AG20443 (cell line): ENCODE results near the gene DDN.

Experiments used
- DNase-seq: peaks from one replicate; pipeline ENCODE4 v3.0.0; 2012; ENCODE audit warnings: low spot score, mixed read lengths

The DDN gene

DNA sequence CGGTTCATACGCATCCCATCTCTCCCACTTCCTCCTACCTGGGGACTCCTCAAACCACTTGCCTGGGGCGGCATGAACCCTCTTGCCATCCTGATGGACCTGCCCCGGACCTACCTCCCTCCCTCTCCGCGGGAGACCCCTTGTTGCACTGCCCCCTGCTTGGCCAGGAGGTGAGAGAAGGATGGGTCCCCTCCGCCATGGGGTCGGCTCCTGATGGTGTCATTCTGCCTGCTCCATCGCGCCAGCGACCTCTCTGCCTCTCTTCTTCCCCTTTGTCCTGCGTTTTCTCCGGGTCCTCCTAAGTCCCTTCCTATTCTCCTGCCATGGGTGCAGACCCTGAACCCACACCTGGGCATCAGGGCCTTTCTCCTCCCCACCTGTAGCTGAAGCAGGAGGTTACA is 17.4 kb downstream of the DDN start:
- DNase-seq = no peak

DNA sequence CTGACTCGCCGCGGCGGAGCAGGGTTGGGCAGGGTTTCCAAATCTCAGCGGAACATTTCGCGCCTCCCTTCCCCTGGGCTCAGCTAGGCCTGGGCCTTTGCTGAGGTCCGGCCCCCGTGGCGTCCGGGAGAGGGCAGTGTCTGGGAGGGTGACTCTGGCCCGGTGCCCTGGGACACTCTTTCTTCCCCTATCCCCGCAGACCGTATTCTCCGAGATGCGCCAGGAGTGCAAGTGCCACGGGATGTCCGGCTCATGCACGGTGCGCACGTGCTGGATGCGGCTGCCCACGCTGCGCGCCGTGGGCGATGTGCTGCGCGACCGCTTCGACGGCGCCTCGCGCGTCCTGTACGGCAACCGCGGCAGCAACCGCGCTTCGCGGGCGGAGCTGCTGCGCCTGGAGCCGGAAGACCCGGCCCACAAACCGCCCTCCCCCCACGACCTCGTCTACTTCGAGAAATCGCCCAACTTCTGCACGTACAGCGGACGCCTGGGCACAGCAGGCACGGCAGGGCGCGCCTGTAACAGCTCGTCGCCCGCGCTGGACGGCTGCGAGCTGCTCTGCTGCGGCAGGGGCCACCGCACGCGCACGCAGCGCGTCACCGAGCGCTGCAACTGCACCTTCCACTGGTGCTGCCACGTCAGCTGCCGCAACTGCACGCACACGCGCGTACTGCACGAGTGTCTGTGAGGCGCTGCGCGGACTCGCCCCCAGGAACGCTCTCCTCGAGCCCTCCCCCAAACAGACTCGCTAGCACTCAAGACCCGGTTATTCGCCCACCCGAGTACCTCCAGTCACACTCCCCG is 18.0 kb downstream of the DDN start:
- no peak for DNase-seq

DNA sequence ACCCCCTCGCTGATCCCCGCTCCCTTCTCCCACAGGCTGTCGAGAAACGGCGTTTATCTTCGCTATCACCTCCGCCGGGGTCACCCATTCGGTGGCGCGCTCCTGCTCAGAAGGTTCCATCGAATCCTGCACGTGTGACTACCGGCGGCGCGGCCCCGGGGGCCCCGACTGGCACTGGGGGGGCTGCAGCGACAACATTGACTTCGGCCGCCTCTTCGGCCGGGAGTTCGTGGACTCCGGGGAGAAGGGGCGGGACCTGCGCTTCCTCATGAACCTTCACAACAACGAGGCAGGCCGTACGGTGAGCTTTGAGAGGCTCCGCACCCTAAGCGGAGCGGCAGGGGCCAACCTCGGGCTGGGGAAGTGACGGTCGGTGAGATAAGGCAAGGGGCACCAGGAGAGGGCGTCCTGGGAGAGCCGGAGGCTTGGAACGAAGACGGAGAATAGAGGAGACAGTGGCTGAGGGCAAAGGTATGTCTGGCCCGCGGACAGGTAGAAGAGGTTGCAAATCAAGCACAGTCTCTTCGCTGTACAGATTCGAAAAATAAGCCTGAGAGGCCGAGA is 18.7 kb downstream of the DDN start:
- no peak for DNase-seq

DNA sequence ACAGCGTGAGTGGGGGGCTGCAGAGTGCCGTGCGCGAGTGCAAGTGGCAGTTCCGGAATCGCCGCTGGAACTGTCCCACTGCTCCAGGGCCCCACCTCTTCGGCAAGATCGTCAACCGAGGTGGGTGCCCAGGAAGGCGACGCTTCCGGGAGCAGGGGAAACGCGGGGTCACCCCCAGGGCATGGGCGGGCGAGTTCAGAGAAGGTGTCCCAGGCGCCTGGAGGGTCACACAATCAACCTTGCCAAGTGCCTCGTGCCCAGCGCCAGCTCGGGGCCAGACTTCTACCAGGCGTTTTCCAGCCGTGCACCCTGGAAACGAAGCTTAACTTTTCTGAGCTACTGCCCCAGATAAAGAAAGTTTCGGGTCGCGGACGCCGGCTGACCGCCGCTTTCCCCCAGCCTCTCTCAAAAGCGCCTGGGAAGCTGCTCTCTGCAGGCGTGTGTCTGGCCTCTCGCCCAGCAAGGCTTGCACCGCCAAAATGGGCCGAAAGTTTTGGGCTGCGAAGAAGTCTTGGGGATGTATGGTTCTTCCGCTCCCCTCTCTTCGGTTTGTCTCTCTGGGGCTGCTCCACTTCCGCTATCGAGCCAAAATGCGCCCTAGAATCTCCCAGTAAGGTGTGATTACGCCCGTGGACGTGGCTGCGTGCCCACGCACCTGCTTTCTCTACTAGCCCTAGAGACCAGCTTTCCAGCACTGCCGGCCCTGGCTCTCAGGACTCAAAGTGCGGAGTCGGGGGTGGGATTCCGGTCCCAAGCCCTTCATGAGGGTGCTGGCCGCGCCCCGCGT is 19.4 kb downstream of the DDN start:
- DNase-seq = no peak

DNA sequence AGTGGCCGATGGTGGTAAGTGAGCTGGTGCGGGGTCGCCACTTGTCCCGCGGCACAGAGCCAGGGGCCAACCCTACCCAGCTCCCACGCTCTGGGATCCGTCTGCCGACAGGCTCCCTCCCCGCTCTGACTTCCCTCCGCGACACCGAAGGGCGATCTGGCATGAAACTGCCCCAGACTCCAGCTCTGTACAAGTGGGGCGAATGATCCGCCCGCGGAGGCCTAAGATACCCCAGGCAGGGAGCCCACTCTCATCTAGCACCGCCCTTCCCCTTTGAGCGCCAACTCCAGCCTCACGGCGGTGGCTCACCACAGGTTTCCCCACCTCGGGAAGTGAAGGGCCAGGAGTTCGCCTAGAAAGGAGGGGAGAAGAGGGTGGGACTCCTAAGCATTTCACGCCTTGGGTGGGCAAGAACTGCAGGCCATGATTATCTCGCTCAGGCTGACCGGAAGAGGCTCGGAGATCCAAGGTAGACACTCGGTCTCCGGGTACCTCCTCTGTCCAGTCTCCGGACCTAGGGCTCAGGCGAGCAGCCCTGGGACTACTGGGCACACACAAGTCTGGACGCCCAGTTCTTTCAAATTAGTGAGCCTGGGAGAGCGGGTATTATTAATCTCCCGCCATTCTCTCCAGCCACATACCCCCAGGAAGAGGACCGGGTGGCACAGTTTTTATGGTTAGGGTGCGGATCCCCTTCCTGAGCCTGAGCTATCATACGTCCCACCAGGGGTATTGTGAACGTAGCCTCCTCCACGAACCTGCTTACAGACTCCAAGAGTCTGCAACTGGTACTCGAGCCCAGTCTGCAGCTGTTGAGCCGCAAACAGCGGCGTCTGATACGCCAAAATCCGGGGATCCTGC is 20.2 kb downstream of the DDN start:
- DNase-seq = no peak

DNA sequence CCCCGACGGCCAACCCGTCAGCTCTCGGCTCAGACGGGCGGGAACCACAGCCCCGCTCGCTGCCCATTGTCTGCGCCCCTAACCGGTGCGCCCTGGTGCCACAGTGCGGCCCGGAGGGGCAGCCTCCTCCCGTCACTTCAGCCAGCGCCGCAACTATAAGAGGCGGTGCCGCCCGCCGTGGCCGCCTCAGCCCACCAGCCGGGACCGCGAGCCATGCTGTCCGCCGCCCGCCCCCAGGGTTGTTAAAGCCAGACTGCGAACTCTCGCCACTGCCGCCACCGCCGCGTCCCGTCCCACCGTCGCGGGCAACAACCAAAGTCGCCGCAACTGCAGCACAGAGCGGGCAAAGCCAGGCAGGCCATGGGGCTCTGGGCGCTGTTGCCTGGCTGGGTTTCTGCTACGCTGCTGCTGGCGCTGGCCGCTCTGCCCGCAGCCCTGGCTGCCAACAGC is 20.9 kb downstream of the DDN start, which contains the start of gene WNT1:
WNT1 (plus strand) TSS at position 32 of the 450 bp plus-strand sequence; CDS start at position 361, 329 bp downstream.
- no peak for DNase-seq

DNA sequence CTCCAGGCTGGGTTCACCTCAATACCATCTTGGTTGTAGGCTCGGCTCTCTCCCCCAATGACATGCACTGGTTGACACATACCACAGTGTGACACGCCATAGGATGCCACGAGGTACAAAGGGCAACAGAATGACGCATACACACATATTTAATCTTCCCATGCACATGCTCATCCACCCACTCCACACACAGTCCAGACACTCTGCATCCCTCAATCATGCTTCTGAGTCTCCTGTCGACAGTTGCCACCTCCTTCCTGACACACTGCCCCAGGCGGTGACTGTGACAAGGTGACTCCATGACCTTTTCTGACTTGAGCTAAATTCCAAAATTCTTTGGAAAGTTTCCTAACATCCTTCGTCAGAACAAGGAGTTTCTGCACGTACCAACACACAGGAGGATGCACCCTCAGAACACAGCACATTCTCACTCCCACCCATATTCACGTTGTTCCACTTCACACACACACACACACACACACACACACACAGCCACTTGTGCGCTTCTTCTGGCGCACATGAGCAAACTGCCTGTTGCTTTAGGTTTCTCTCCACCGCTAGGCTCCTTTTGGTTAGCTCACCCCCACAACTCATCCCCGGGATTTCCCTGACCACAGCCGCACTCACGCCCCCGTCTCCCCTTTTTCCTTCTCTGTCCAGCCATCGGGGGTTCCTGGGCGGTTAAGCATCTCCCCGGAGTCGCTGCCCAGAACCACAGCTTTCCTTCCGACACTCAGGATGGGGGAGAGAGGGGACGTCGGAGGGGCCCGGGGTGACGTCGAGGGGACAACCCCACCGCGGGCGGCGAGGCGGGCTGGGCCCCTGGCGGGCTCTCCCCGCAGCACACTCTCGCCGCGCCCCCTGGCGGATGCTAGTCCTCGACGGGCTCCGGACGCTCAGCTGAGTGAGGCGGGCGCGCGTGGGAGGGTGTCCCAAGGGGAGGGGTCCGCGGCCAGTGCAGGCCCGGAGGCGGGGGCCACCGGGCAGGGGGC is 21.6 kb downstream of the DDN start:
- peak; percentile 82 for DNase-seq

DNA sequence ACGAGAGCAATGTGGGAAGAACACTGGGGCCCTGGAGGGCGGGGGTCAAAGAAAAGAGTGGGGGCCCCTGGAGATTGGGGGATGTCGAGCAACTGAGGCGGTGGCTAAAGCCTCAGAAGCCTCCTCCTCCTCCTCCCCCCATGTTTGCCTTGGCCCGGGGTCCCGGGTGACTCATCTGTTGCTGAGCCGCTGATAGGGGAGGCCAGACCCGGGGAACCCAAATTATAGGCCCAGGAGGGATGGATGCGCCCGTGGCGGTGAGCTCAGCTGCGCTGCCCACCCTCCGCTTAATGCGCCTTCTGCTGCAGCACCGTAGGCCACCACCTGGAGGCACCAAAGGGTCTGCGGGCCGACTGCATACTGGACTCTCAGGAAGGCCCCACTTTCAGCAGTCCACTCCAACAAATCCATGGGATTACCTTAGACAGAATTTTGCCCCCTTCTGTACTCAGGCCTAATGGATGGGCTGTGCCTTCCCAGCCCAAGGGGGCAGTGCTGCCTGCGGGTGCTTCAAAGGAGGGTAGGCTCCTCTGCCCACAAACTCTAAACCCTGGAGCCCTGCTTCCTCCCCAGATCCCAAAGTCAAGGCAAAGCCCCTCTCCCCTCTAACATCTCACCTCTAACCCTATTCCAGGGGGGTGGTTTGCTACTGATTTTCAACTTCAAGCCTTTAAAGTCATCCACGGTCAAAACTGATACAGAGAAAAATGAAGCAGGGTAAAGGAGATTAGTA is 25.1 kb downstream of the DDN start:
- no peak for DNase-seq

DNA sequence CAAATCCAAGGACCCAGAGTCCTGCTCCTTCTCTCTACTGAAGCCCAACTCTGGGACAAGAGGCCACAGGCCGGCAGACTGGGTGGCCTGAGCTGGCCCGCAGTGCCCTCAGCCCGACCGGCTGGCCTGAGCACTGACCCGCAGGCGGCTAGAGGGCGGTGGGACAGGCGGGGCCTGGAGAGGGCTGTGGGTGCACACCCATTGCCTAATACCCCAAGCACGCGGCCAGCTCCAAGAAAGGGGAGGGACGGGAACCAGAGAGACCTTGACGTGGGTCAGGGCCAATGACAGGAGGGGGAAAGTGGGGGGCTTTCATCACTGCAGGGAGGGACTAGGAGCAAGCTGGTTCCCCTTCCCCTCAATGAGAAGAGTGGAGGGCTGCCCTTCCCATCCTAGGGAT is 25.6 kb downstream of the DDN start:
- peak; percentile 76 for DNase-seq

DNA sequence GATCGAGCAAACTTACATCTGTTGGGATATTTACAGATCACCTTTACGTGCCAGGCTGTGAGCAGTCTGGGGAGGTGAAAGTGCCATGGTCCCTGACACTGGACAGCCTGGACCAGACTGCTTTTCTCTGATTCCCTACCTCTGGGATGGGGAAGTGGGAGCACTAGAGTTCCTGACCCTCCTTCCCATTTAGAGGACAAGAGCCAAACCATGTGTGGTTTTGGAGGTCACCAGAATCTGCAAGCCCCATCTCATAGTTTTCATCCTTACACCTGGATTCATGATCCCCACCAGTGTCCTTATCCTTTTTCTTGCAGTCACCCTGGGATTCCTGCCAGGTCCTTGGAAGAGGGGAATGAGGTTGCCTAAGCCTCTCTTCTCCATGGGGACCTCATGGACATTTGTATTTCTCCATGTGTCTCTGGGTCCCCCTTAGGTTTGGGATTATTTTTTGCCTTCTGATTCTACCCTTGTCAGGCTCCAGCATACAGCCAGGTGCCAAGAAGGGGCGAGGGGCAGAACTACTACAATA is 26.2 kb downstream of the DDN start:
- DNase-seq = peak; percentile 11

DNA sequence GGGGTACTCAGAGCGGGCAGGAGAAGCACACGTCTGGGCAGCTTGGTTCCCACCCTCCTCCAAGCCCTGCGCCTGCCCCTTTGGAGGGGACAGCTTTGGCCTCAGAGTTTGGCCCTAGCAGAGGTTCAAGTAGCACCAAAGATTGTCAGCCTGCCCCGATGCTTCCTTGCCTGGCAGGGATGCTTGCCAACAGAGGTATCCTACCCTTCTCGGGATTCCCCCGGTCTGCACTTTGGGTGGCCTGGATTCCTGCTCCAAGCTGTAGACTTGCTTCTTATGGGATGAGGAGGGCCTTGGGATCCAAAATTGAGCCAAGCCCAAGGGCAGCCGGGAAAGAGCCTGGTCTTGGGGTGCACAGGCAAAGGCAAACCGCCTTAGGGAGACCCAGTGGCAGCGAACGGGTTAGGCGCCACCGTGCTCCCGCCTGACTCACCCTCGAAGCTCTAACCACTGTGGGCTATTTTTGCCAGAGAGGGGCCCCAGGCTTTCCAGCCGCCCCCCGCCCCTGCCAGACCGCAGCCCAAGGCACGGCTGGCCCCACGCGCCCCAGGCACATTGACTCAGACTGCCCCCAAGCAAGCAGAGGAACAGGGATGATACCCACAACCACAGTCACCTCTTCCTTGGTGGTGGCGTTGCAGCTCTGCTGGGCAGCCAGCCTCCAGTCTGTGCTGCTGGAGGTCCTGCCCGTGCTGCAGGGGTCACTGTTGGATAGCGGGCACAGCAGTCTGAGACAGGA is 26.8 kb downstream of the DDN start:
- DNase-seq = peak; percentile 51

DNA sequence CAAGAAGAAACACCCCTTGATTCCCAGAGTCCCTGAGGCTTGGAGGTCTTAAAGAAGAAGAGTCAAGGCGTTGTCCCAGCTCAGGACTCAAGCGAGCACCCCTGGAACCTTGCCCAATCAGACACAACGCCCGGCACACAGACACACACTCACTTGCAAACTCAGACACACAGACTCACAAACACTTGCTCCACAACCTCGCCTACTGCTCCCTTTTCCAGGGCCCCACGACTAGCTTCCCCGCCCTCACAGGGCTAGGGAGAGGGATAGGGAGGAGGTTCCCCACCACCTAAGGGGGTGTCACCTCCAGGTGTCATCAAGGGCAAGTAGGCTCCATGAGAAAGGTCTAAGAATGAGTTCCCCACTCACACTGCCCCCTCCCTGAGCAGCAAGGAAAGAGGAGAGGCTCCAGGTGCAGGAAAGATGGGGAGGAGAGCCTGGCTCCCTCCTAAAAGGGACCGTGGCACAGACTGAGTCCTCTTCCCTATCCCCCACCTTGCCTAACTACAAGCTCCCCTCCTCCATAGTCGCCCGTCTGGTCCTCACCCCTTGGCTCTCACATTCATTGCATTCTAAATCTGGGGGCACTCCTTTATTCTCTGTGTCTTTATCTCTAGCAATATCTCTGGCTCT is 28.4 kb downstream of the DDN start:
- no peak for DNase-seq

DNA sequence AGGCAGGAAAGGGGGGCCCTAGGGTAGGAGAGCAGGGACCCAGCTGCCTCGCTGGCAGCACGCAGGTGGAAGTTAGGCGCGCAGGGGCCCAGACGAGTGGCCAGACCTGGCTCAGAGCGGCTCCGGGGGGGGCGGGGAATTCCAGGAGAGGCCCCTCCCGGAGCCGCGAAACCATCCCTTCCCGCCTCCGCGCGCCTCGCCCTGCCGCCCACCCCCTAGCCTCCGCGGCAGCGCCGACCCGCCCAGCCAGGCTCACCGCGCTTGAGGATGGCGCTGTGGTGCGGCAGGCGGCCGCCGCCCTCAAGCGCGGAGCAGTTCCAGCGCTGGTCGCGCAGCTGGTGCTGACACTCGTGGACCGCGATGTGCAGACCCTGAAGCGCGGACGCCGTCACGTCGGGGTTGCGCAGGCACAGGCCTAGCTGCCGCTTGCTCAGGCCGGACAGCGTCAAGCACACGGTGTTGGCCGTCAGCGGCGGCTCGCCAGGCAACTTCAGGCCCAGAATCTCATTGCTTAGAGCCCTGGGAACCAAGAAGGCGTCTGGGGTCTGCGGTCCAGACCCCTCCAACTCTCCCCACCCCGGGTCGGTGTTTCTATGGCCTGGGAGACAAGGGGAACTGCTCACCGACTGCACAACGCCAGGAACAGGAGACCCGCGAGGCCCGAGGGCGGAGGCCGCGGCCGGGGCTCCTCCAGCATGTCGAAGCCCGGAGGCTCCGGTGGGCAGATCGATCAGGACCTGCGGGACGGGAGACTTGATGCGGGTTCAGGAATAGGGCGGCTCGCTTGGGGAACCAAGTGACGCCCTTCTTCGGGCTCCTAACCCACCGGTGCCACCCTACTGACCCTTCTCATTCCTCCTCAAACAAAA is 29.1 kb downstream of the DDN start:
- peak; percentile 58 for DNase-seq

DNA sequence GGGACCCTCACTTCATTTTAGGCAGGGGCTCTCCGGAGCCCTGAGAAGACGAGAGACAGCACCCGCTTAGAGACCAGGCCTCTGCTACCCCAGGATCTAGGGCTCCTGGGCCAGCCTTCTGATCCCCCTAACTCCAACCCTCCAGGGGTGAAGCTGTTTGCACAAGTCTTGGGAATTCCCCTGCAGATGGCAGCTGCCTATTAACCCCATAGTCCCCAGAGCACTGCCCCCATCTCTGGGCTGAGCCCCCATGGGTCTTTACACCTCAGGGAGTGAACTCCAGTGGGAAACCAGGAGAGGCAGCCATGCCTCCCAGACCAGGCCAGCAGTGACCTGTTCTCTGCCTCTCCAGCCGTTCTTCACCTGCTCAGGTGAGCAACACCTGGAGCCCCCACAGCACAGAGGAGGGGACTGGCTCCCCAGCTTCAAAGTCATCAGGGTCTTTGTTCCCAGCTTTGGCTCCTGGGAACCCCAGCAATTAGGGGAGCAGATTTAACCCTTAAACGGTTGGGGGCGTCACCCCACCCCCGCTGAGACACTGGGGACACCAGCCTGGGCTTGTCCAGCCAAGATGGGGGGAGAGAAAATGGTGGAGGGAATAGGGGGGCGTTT is 29.9 kb downstream of the DDN start:
- DNase-seq = peak; percentile 6

DNA sequence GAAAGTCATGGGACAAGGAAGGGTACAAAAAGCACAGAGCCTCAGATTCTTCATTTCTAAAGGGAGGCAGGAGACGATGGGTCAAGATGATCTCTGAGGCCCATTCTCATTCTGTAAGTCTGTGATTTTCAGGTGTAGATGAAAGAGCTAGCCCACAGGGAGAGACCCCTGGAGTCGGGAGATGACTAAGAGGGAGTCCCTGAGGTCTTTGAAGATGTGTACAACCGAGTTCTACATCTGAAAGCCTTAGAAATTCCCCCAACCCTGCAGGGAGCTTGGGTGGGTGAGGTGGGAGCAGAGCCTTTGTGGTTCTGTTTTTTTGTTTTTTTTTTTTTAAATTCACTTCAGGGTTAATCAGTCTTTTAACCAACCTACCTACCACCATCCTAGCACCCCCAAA is 30.7 kb downstream of the DDN start:
- DNase-seq = no peak

DNA sequence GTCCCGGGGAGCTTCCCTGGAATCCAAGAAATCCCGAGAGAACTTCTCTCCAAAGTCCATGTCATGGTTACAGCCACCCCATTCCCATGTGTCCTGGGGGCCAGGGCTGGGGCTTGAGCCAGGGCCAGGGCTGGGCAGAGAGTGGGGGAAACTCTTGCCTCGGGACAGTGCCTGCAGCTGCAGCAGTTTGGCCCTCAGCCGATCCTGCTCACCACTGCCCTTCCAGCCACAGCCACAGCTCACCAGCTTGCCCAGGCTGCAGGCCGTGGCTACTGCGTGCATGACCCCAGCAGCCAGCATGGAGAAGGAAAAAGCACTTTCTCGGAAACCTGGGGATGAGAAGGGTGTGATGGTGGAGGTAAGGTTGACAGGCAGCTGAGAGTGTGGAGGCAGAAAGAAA is 31.2 kb downstream of the DDN start:
- no peak for DNase-seq
